ENCODE results near the gene ZCWPW2.

Gene ZCWPW2

GRCh38 chr3:28348629-28349468 lies at the start of gene ZCWPW2, which contains the start of gene AZI2:
TSS of gene ZCWPW2 (plus strand) at chr3:28348721. CDS start at chr3:28413069, 64,348 bp downstream.
TSS of gene AZI2 (minus strand) at chr3:28348824. CDS start at chr3:28340617, 8,207 bp downstream.
- H3K9ac ChIP-seq (ENCODE audit: low read length in 2 of 2), result peak within 1 kb of the TSS; percentile 91 to 97
- H3K36me3 ChIP-seq (ENCODE audit: control insufficient read depth in 2 of 2, insufficient read depth in 2 of 2, low read length in 2 of 2), result no peaks in the 10 kb centered on the region
- peak within 1 kb of the TSS; percentile 95 for H3K27ac ChIP-seq (ENCODE audit: low read length)
- H3K27me3 ChIP-seq (ENCODE audit: control insufficient read depth in 1 of 2, insufficient read depth in 2 of 2, low read length in 2 of 2), result no peaks in the 10 kb centered on the region
- peak within 1 kb of the TSS; percentile 86 to 94 for H3K4me3 ChIP-seq (ENCODE audit: low read length in 2 of 2)
- no peaks in the 10 kb centered on the region for H3K9me3 ChIP-seq (ENCODE audit: control insufficient read depth in 2 of 2, low read length in 2 of 2)
- H3K4me1 ChIP-seq (ENCODE audit: control insufficient read depth, insufficient read depth, low read length), result peaks cover 3% of the 10 kb centered on the region

GRCh38 chr3:28299705-28300104 lies 48.8 kb upstream of the ZCWPW2 start:
- Histone ChIP-seq H3K27ac (ENCODE audit: low read length) (no peak overlapping the region), H3K4me3 (ENCODE audit: low read length in 2 of 2) (no peak overlapping the region), H3K4me1 (ENCODE audit: control insufficient read depth, insufficient read depth, low read length) (no peaks in the 10 kb centered on the region), H3K9ac (ENCODE audit: low read length in 2 of 2) (no peak overlapping the region), H3K27me3 (ENCODE audit: control insufficient read depth in 1 of 2, insufficient read depth in 2 of 2, low read length in 2 of 2) (no peaks in the 10 kb centered on the region), H3K36me3 (ENCODE audit: control insufficient read depth in 2 of 2, insufficient read depth in 2 of 2, low read length in 2 of 2) (peaks cover 0 to 3% of the 10 kb centered on the region in 2 donors), H3K9me3 (ENCODE audit: control insufficient read depth in 2 of 2, low read length in 2 of 2) (no peaks in the 10 kb centered on the region)

- Histone ChIP-seq H3K4me1 (ENCODE audit: control insufficient read depth, insufficient read depth, low read length) (no peaks in the 10 kb centered on the region), H3K9me3 (ENCODE audit: control insufficient read depth in 2 of 2, low read length in 2 of 2) (no peaks in the 10 kb centered on the region), H3K9ac (ENCODE audit: low read length in 2 of 2) (no peak overlapping the region), H3K36me3 (ENCODE audit: control insufficient read depth in 2 of 2, insufficient read depth in 2 of 2, low read length in 2 of 2) (peaks cover 0 to 3% of the 10 kb centered on the region in 2 donors), H3K27ac (ENCODE audit: low read length) (no peak overlapping the region), H3K27me3 (ENCODE audit: control insufficient read depth in 1 of 2, insufficient read depth in 2 of 2, low read length in 2 of 2) (no peaks in the 10 kb centered on the region), H3K4me3 (ENCODE audit: low read length in 2 of 2) (no peak overlapping the region)
Measured at GRCh38 chr3:28300345-28300962, 48.1 kb upstream of the ZCWPW2 start.

GRCh38 chr3:28301688-28302087 lies 46.8 kb upstream of the ZCWPW2 start:
- Histone ChIP-seq H3K4me3 (ENCODE audit: low read length in 2 of 2) (no peak overlapping the region), H3K27ac (ENCODE audit: low read length) (no peak overlapping the region), H3K4me1 (ENCODE audit: control insufficient read depth, insufficient read depth, low read length) (no peaks in the 10 kb centered on the region)

GRCh38 chr3:28308196-28308595 lies 40.3 kb upstream of the ZCWPW2 start:
- H3K4me1 ChIP-seq (ENCODE audit: control insufficient read depth, insufficient read depth, low read length), result no peaks in the 10 kb centered on the region
- H3K27me3 ChIP-seq (ENCODE audit: control insufficient read depth in 1 of 2, insufficient read depth in 2 of 2, low read length in 2 of 2), result no peaks in the 10 kb centered on the region
- no peak overlapping the region for H3K4me3 ChIP-seq (ENCODE audit: low read length in 2 of 2)
- H3K36me3 ChIP-seq (ENCODE audit: control insufficient read depth in 2 of 2, insufficient read depth in 2 of 2, low read length in 2 of 2), result no peaks in the 10 kb centered on the region
- no peaks in the 10 kb centered on the region for H3K9me3 ChIP-seq (ENCODE audit: control insufficient read depth in 2 of 2, low read length in 2 of 2)
- no peak overlapping the region for H3K27ac ChIP-seq (ENCODE audit: low read length)
- no peak overlapping the region for H3K9ac ChIP-seq (ENCODE audit: low read length in 2 of 2)

More at GRCh38 chr3:28301688-28302087, 46.8 kb upstream of the ZCWPW2 start:
- Histone ChIP-seq H3K27me3 (ENCODE audit: control insufficient read depth in 1 of 2, insufficient read depth in 2 of 2, low read length in 2 of 2) (no peaks in the 10 kb centered on the region), H3K9ac (ENCODE audit: low read length in 2 of 2) (no peak overlapping the region), H3K9me3 (ENCODE audit: control insufficient read depth in 2 of 2, low read length in 2 of 2) (no peaks in the 10 kb centered on the region), H3K36me3 (ENCODE audit: control insufficient read depth in 2 of 2, insufficient read depth in 2 of 2, low read length in 2 of 2) (peaks cover 0 to 3% of the 10 kb centered on the region in 2 donors)

- Histone ChIP-seq H3K9ac (ENCODE audit: low read length in 2 of 2) (no peak overlapping the region), H3K4me3 (ENCODE audit: low read length in 2 of 2) (no peak overlapping the region), H3K4me1 (ENCODE audit: control insufficient read depth, insufficient read depth, low read length) (no peaks in the 10 kb centered on the region), H3K9me3 (ENCODE audit: control insufficient read depth in 2 of 2, low read length in 2 of 2) (no peaks in the 10 kb centered on the region), H3K27ac (ENCODE audit: low read length) (no peak overlapping the region), H3K36me3 (ENCODE audit: control insufficient read depth in 2 of 2, insufficient read depth in 2 of 2, low read length in 2 of 2) (no peaks in the 10 kb centered on the region), H3K27me3 (ENCODE audit: control insufficient read depth in 1 of 2, insufficient read depth in 2 of 2, low read length in 2 of 2) (no peaks in the 10 kb centered on the region)
Measured at GRCh38 chr3:28315711-28316110, 32.8 kb upstream of the ZCWPW2 start.

- H3K27me3 ChIP-seq (ENCODE audit: control insufficient read depth in 1 of 2, insufficient read depth in 2 of 2, low read length in 2 of 2), result no peaks in the 10 kb centered on the region
- H3K36me3 ChIP-seq (ENCODE audit: control insufficient read depth in 2 of 2, insufficient read depth in 2 of 2, low read length in 2 of 2), result no peaks in the 10 kb centered on the region
- H3K9me3 ChIP-seq (ENCODE audit: control insufficient read depth in 2 of 2, low read length in 2 of 2), result no peaks in the 10 kb centered on the region
- H3K9ac ChIP-seq (ENCODE audit: low read length in 2 of 2), result no peak overlapping the region
- H3K4me3 ChIP-seq (ENCODE audit: low read length in 2 of 2), result no peak overlapping the region
- no peaks in the 10 kb centered on the region for H3K4me1 ChIP-seq (ENCODE audit: control insufficient read depth, insufficient read depth, low read length)
- H3K27ac ChIP-seq (ENCODE audit: low read length), result no peak overlapping the region
Measured at GRCh38 chr3:28316226-28316625, 32.3 kb upstream of the ZCWPW2 start.

GRCh38 chr3:28317438-28318022 lies 31.0 kb upstream of the ZCWPW2 start:
- Histone ChIP-seq H3K36me3 (ENCODE audit: control insufficient read depth in 2 of 2, insufficient read depth in 2 of 2, low read length in 2 of 2) (no peaks in the 10 kb centered on the region), H3K9ac (ENCODE audit: low read length in 2 of 2) (no peak overlapping the region), H3K27ac (ENCODE audit: low read length) (no peak overlapping the region), H3K27me3 (ENCODE audit: control insufficient read depth in 1 of 2, insufficient read depth in 2 of 2, low read length in 2 of 2) (no peaks in the 10 kb centered on the region), H3K4me3 (ENCODE audit: low read length in 2 of 2) (no peak overlapping the region), H3K4me1 (ENCODE audit: control insufficient read depth, insufficient read depth, low read length) (no peaks in the 10 kb centered on the region), H3K9me3 (ENCODE audit: control insufficient read depth in 2 of 2, low read length in 2 of 2) (no peaks in the 10 kb centered on the region)

- no peaks in the 10 kb centered on the region for H3K9me3 ChIP-seq (ENCODE audit: control insufficient read depth in 2 of 2, low read length in 2 of 2)
- H3K4me1 ChIP-seq (ENCODE audit: control insufficient read depth, insufficient read depth, low read length), result no peaks in the 10 kb centered on the region
- no peak overlapping the region for H3K9ac ChIP-seq (ENCODE audit: low read length in 2 of 2)
- H3K36me3 ChIP-seq (ENCODE audit: control insufficient read depth in 2 of 2, insufficient read depth in 2 of 2, low read length in 2 of 2), result peaks cover 0 to 9% of the 10 kb centered on the region in 2 donors
- H3K27ac ChIP-seq (ENCODE audit: low read length), result no peak overlapping the region
- H3K4me3 ChIP-seq (ENCODE audit: low read length in 2 of 2), result no peak overlapping the region
- no peaks in the 10 kb centered on the region for H3K27me3 ChIP-seq (ENCODE audit: control insufficient read depth in 1 of 2, insufficient read depth in 2 of 2, low read length in 2 of 2)
Measured at GRCh38 chr3:28320981-28321380, 27.5 kb upstream of the ZCWPW2 start.

- H3K4me3 ChIP-seq (ENCODE audit: low read length in 2 of 2), result no peak overlapping the region
- H3K27ac ChIP-seq (ENCODE audit: low read length), result no peak overlapping the region
- no peaks in the 10 kb centered on the region for H3K27me3 ChIP-seq (ENCODE audit: control insufficient read depth in 1 of 2, insufficient read depth in 2 of 2, low read length in 2 of 2)
- no peaks in the 10 kb centered on the region for H3K9me3 ChIP-seq (ENCODE audit: control insufficient read depth in 2 of 2, low read length in 2 of 2)
- peaks cover 3 to 12% of the 10 kb centered on the region in 2 donors for H3K36me3 ChIP-seq (ENCODE audit: control insufficient read depth in 2 of 2, insufficient read depth in 2 of 2, low read length in 2 of 2)
- no peaks in the 10 kb centered on the region for H3K4me1 ChIP-seq (ENCODE audit: control insufficient read depth, insufficient read depth, low read length)
- H3K9ac ChIP-seq (ENCODE audit: low read length in 2 of 2), result no peak overlapping the region
Measured at GRCh38 chr3:28322464-28322863, 26.1 kb upstream of the ZCWPW2 start.

All from stomach smooth muscle (tissue), 2 donors.